Measurements from ENCODE around the gene SYT13. TPM values are rescaled to one million over a fixed set of nuclear protein-coding genes. Genes with fewer than 3 reads are reported as not detected.
A peak's percentile ranks its signal among the peaks of the same experiment; 100 is the strongest.

The SYT13 gene
- total RNA-seq, 1 experiment from 2014 or later, result not detected

GRCh38 chr11:45269678-45270077 lies 16.5 kb downstream of the SYT13 start:
- H3K79me2 ChIP-seq (ENCODE audit: low read depth), result no peaks in the 10 kb centered on the region
- ChIA-PET CTCF (no interaction called here), POLR2A (ENCODE audit: unreplicated experiment) (no interaction called here)
- no peak overlapping the region for H2AFZ ChIP-seq
- no peak overlapping the region for H3K4me3 ChIP-seq
- no peak for DNase-seq
- H4K20me1 ChIP-seq (ENCODE audit: insufficient read depth), result no peaks in the 10 kb centered on the region
- H3K4me2 ChIP-seq, result no peak overlapping the region
- H3F3A ChIP-seq (ENCODE audit: insufficient read depth, low read depth), result no peaks in the 10 kb centered on the region
- no peak overlapping the region for H3K27ac ChIP-seq
- peaks cover 48% of the 10 kb centered on the region; the same call in 1 of the 2 replicates for H3K27me3 ChIP-seq (ENCODE audit: insufficient read depth, low read depth)
- BruUV-seq (replicated peaks), result no TSS peak
- no peaks in the 10 kb centered on the region for H3K36me3 ChIP-seq (ENCODE audit: low read depth)
- H3K9me2 ChIP-seq (ENCODE audit: insufficient read depth), result no peaks in the 10 kb centered on the region
- H3K9me3 ChIP-seq (ENCODE audit: insufficient read depth, low read depth), result no peaks in the 10 kb centered on the region
- intact Hi-C loops (cut with micrococcal nuclease; ENCODE audit: unreplicated experiment), result no loop called here
- H3K4me1 ChIP-seq (replicated peaks; ENCODE audit: insufficient read depth), result no peaks in the 10 kb centered on the region
- TF ChIP-seq EZH2 (IDR thresholded peaks at IDR 0.05; ENCODE audit: low read depth), result no peak
- no peak for TF ChIP-seq CTCF (conservative IDR thresholded peaks at IDR 0.05)

GRCh38 chr11:45267652-45268299 lies 18.4 kb downstream of the SYT13 start:
- Histone ChIP-seq H3K9me3 (ENCODE audit: insufficient read depth, low read depth) (no peaks in the 10 kb centered on the region), H3K4me1 (replicated peaks; ENCODE audit: insufficient read depth) (no peaks in the 10 kb centered on the region), H3K36me3 (ENCODE audit: low read depth) (no peaks in the 10 kb centered on the region), H3K27me3 (ENCODE audit: insufficient read depth, low read depth) (peaks cover 54% of the 10 kb centered on the region; the same call in 1 of the 2 replicates), H3K4me3 (no peak overlapping the region), H3K9me2 (ENCODE audit: insufficient read depth) (no peaks in the 10 kb centered on the region), H3K27ac (no peak overlapping the region), H2AFZ (no peak overlapping the region), H3F3A (ENCODE audit: insufficient read depth, low read depth) (no peaks in the 10 kb centered on the region), H3K4me2 (no peak overlapping the region), H4K20me1 (ENCODE audit: insufficient read depth) (no peaks in the 10 kb centered on the region), H3K79me2 (ENCODE audit: low read depth) (no peaks in the 10 kb centered on the region)
- BruUV-seq (replicated peaks), result no TSS peak
- no peak for DNase-seq
- ChIA-PET POLR2A (ENCODE audit: unreplicated experiment) (no interaction called here), CTCF (no interaction called here)
- TF ChIP-seq CTCF (conservative IDR thresholded peaks at IDR 0.05) (no peak), EZH2 (IDR thresholded peaks at IDR 0.05; ENCODE audit: low read depth) (no peak)
- intact Hi-C loops (cut with micrococcal nuclease; ENCODE audit: unreplicated experiment), result no loop called here

GRCh38 chr11:45267052-45267451 lies 19.1 kb downstream of the SYT13 start:
- ChIA-PET CTCF (no interaction called here), POLR2A (ENCODE audit: unreplicated experiment) (no interaction called here)
- intact Hi-C loops (cut with micrococcal nuclease; ENCODE audit: unreplicated experiment), result no loop called here
- no peaks in the 10 kb centered on the region for H3K4me1 ChIP-seq (replicated peaks; ENCODE audit: insufficient read depth)
- H3K4me3 ChIP-seq, result no peak overlapping the region
- no peaks in the 10 kb centered on the region for H3K9me3 ChIP-seq (ENCODE audit: insufficient read depth, low read depth)
- H3K4me2 ChIP-seq, result no peak overlapping the region
- H3K36me3 ChIP-seq (ENCODE audit: low read depth), result no peaks in the 10 kb centered on the region
- H3F3A ChIP-seq (ENCODE audit: insufficient read depth, low read depth), result no peaks in the 10 kb centered on the region
- H4K20me1 ChIP-seq (ENCODE audit: insufficient read depth), result no peaks in the 10 kb centered on the region
- BruUV-seq (replicated peaks), result no TSS peak
- no peak for DNase-seq
- no peak overlapping the region for H2AFZ ChIP-seq
- no peak overlapping the region for H3K27ac ChIP-seq
- no peaks in the 10 kb centered on the region for H3K79me2 ChIP-seq (ENCODE audit: low read depth)
- H3K27me3 ChIP-seq (ENCODE audit: insufficient read depth, low read depth), result peaks cover 56% of the 10 kb centered on the region
- no peaks in the 10 kb centered on the region for H3K9me2 ChIP-seq (ENCODE audit: insufficient read depth)
- TF ChIP-seq CTCF (conservative IDR thresholded peaks at IDR 0.05) (peak; percentile 45), EZH2 (IDR thresholded peaks at IDR 0.05; ENCODE audit: low read depth) (no peak)

Measured in PC-9 (cell line).